MV-4-11 (cell line): ENCODE results near the gene UBIAD1.
"Not testable (repeated sequence)": the region's sequence is repeated elsewhere in the genome, so short reads cannot be mapped to it uniquely, and the experiment has no call there.

Source experiments
- DNase-seq: peaks from one replicate; lab custom pipeline; 2025; lab: John Stamatoyannopoulos, UW

Gene UBIAD1

GRCh38 chr1:11279630-11280029, 6.6 kb downstream of the UBIAD1 start:
- DNase-seq: no peak

GRCh38 chr1:11280719-11281376, 7.8 kb downstream of the UBIAD1 start:
- no peak for DNase-seq

- no peak for DNase-seq
Measured at GRCh38 chr1:11281518-11282331, 8.7 kb downstream of the UBIAD1 start.

GRCh38 chr1:11283151-11283550, 10.2 kb downstream of the UBIAD1 start:
- no peak for DNase-seq

- DNase-seq: no peak
Measured at GRCh38 chr1:11284784-11285183, 11.8 kb downstream of the UBIAD1 start.

- DNase-seq: no peak
Measured at GRCh38 chr1:11285883-11286734, 13.1 kb downstream of the UBIAD1 start.

GRCh38 chr1:11286735-11287410, 13.9 kb downstream of the UBIAD1 start:
- no peak for DNase-seq

- no peak for DNase-seq
Measured at GRCh38 chr1:11289064-11289463, 16.1 kb downstream of the UBIAD1 start.

GRCh38 chr1:11291049-11291448, 18.1 kb downstream of the UBIAD1 start:
- DNase-seq: no peak

- no peak for DNase-seq
Measured at GRCh38 chr1:11293856-11294255, 20.9 kb downstream of the UBIAD1 start.

GRCh38 chr1:11294951-11295350, 22.0 kb downstream of the UBIAD1 start:
- no peak for DNase-seq

- DNase-seq: no peak
Measured at GRCh38 chr1:11295905-11296304, 22.9 kb downstream of the UBIAD1 start.

GRCh38 chr1:11297774-11298173, 24.8 kb downstream of the UBIAD1 start:
- not testable (repeated sequence) for DNase-seq

- DNase-seq: no peak
Measured at GRCh38 chr1:11298390-11299224, 25.6 kb downstream of the UBIAD1 start.

GRCh38 chr1:11299225-11299574, 26.2 kb downstream of the UBIAD1 start:
- no peak for DNase-seq

GRCh38 chr1:11301601-11302000, 28.6 kb downstream of the UBIAD1 start:
- DNase-seq: no peak

- DNase-seq: no peak
Measured at GRCh38 chr1:11302366-11302765, 29.4 kb downstream of the UBIAD1 start.

GRCh38 chr1:11305516-11305915, 32.5 kb downstream of the UBIAD1 start:
- DNase-seq: not testable (repeated sequence)

GRCh38 chr1:11307852-11308251, 34.9 kb downstream of the UBIAD1 start:
- no peak for DNase-seq

- no peak for DNase-seq
Measured at GRCh38 chr1:11308699-11309224, 35.8 kb downstream of the UBIAD1 start.

GRCh38 chr1:11309385-11309784, 36.4 kb downstream of the UBIAD1 start:
- no peak for DNase-seq
